ENCODE measurements around the gene ZNF273.
"Not testable (repeated sequence)": the region's sequence is repeated elsewhere in the genome, so short reads cannot be mapped to it uniquely, and the experiment has no call there.

ZNF273 gene

DNA sequence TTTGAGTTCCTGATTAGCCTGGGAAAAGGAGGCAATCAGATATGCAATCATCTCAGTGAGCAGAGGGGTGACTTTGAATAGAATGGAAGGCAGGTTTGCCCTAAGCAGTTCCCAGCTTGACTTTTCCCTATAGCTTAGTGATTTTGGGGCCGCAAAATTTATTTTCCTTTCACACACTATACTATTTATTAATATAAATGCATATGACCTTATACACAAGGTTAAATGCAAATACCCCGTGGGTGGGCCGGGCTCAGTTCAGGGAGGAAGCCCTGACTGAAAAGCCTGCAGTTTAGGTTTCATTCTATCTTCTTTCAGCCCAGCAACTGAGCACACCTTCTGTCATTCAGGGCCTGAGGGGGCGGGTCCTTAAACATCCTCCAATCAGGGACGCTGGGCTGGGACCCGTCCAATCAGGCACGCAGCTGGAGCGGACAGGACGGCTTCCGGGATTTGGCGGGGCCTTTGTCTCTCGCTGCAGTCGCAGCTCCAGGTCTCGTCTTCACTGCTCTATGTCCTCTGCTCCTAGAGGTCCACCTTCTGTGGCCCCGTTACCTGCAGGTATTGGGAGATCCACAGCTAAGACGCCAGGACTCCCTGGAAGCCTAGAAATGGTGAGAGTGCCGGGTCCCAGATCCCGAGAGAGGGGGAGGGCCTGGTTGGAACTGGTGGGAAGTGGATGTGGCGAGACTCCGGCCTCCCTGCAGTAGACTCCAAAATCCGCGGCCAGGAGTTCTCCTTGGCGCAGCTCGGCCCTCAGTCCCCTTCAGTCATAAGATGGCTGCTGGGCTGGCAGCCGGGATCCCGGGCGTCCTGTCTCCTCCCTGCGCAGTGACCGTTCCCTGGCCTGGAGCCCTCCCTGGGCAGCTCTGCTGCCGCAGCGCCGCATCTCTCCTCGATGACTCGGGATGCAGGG lies at the start of gene ZNF273:
Gene ZNF273 (plus strand): TSS at position 468 of the 916 bp plus-strand sequence. CDS start 45 bp downstream, at position 513.
- peak; percentile 95 for DNase-seq

DNA sequence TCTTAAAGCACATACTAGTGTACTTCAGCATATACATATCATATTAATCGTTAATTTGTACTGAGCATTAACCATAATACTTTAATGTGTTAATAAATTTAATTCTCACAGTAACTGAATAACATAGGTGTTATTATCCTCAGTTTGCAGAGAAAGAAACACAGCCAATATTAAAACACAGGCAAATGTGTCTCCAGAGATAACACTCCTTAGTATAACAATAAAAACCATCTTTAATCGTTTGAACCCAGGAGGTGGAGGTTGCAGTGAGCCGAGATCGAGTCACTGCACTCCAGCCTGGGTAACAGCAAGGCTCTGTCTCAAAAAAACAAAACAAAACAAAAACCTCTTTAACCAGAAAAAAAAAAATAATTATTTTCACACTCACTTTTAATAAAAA lies 49.4 kb upstream of the ZNF273 start:
- DNase-seq: no peak

DNA sequence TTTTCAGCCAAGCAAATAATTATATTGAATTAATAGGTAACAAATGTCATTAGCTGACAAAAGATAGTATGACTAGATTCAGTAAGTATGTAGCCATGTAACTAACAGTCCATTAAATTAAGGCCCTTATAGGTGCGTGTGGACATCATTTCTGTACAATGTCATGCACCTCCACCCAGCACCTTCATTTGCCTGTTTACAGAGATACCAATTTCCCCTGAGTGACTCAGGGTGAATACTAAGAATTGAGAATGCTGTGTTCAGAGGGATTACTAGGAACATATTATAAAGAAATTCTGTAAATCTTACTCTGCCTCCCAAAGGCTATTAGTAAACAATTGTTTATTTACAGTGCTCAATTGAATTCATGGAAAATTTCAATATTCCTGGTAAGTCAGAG lies 48.1 kb upstream of the ZNF273 start:
- no peak for DNase-seq

DNA sequence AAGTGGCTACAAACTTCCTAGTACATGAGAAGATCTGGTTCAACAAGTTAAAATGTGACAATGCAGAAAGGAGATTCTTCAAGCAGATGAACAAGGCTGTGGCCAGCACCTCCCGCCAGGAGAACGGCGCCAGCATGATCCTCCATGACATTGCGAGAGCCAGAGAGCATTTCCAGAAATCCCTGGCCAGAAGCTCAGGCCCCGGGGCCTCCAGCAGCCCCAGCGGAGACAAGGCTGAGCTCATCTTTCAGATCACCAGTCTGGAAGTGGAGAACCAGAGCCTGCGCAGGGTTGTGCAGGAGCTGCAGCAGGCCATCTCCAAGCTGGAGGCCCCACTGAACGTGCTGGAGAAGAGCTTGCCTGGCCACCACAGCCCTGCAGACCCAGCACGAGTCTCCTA lies 40.1 kb upstream of the ZNF273 start:
- DNase-seq: no peak

DNA sequence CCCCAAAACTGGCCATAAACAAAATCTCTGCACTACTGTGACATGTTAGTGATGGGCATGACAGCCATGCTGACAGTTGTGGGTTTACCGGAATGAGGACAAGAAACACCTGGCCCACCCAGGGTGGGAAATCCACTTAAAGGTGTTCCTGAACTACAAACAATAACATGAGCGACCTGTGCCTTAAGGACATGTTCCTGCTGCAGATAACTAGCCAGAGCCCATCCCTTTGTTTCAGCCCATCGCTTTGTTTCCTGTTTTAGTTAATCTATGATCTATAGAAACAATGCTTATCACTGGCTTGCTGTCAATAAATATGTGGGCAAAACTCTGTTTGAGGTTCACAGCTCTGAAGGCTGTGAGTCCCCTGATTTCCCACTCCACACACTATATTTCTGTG lies 39.5 kb upstream of the ZNF273 start:
- not testable (repeated sequence) for DNase-seq

DNA sequence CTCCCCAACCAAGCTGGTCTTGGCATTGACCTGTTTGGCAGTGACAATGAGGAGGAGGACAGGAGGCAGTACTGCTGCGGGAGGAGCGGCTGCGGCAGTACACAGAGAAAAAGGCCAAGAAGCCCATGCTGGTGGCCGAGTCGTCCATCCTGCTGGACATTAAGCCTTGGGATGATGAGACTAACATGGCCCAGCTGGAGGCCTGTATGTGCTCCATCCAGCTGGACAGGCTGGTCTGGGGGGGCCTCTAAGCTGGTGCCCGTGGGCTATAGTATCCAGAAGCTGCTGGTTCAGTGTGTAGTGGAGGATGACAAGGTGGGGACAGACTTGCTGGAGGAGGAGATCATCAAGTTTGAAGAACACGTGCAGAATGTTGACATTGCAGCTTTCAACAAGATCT lies 39.1 kb upstream of the ZNF273 start:
- DNase-seq: no peak

DNA sequence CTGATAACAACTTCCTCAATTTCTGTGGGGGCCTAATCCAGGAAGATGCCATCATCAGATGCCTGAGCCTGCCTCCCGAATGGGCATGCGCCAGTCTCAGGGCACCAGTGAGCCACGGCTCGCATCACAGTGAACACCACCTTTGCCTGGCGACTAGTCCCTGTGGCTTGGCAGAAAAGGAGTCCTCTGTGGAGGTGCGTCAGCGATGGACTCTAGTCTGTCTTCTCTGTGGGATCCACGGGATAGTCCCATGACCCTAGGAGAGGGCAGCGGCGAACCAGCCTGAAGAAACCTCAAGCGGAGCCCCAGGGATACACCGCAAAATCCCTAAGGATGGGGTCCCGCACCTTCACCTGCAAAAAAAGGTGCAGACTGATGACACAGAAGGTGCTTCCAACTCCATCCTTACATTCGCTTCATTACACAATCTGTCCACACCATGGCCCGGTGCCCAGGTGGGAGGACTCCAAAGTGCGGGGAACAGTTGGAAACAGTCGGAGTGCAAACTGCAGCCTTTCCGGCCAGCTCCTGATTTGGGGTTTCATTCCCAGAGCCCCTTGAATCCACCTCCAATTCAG lies 35.1 kb upstream of the ZNF273 start:
- no peak for DNase-seq

DNA sequence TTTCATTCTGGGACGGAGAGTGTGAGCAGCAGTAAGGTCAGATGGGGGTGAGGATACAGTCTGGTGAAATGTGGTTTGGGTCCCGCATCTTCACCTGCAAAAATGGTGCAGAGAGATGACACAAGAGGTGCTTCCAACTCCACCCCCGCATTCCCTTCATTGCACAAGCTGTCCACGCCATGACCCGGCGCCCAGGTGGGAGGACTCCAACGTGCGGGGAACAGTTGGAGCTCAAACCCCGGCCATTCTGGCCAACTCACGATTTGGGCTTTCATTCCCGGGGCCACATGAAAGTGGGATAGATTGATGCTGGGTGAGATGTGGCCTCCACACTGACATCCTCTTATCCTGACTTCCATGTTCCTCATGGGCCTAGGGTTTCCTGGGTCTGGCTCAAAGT lies 34.6 kb upstream of the ZNF273 start:
- DNase-seq: no peak

DNA sequence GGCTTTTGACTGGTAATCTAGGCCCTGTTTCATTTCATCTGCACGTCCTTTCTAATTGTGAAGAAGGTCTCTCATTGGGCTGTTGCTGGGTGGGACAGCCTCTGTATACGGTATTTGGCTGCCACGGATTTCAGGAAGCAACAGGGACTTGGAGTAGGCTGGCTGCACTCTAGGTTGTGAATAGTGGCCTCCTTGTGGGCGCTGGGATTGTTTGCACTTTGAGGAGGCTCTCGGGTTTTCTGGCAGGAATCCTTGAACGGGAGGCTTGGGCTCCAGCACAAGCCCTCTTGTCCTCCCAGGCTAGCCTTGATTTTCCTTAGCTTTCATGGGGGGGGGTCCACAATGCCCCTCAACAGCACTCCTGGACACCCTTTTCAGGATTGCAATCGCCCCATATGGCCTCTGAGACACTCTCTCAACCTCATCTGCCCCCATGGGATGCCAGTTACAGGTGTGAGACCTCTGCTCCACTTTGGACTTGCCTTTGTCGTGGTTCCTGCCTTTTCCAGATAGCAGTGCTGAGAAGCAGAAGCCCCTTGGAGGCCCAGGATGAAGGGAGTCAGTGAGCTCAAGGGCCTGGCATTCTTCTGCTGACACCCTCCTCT lies 33.9 kb upstream of the ZNF273 start:
- no peak for DNase-seq

DNA sequence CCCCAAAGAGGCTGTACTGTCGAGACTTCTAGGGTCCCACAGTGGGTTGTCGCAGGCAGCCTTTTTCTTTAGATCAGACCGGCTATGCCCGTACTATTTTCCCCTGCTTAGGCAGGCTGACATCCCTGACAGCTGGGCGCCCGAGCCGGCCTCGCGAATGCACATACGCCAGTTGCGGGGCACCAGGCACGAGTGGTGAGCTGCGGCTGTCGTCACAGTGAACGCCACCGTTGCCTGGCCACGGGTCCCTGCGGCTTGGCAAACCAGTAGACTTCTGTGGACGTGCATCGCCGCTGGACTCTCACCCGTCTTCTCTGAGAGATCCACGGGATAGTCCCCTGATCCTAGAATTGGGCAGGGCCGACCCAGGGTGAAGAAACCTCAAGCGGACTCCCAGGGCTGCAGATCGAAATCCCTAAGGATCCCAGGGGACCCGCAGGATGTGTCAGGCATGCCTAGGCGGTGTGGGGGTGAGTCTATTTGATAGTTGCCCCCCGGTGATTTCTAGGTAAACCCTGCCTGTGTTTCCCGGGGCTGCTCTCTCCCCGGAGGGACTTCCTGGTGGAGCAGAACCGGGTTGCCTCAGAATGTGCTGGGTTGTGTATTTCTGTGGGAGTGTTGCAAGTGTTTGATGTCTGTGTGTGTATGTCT lies 33.0 kb upstream of the ZNF273 start:
- no peak for DNase-seq

DNA sequence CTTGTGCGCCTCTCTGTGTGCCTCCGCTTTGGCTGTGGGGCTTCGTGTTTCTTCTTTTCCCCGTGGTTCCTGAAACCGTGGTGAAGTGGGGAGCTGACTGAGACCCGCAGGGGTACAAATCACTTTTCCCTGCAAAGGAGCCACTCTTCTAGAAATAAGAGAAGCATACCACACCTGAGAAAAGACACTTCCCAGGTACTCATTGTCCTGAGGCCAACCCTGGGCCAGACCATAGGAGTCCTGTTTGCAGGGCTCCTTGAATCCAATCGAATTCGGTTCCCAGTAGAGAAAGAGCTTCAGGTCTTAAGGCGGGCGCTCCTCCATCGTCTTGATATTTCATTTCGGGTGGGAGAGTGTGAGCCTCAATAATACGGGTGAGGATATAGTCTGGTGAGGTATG lies 32.4 kb upstream of the ZNF273 start:
- DNase-seq: no peak

DNA sequence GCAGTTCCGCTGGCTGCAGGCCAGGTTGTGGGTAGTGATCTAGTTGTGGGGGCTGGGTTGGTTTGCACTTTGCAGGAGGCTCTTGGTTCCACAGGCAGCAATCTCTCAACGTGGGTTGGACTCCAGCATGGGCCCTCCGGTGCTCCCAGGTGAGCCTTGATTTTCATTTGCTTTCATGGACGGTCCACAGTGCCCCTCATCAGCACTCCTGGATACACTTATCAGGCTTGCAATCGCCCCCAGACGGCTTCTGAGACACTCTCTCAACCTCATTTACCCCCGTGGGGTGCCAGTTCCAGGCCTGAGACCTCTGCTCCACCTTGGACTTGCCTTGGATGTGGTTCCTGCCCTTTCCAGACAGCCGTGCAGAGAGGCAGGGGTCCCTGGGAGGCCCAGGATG lies 31.3 kb upstream of the ZNF273 start:
- no peak for DNase-seq

DNA sequence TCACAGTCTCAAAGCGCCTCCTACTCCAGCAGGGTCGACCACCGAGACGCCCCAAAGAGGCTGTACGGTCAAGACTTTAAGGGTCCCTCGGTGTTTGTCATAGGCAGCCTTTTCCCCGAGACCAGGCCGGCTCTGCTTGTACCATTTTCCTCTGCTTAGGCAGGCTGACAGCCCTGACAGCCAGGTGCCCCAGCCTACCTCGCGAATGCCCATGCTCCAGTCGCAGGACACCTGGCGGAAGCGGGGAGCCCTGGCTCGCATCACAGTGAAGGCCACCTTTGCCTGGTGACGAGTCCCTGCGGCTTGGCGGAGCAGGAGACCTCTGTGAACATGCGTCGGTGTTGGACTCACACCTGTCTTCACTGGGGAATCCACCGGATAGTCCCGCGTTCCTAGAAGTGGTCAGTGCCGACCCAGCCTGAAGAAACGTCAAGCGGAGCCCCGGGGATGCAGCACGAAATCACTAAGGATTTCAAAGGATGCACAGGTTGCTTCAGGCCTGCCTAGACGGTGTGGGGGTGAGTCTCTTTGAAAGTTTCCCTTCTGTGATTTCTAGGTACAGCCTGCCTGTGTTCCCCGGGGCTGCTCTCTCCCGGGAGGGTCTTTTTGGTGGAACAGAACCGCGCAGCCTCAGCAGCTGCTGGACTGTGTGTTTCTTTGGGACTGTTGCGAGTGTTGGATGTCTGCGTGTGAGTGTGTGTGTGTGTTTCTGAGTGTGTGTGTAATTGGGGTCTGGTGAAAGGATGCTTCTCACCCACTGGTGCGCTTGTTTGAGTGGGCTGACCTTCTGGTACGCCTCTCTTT lies 30.5 kb upstream of the ZNF273 start:
- DNase-seq: no peak

DNA sequence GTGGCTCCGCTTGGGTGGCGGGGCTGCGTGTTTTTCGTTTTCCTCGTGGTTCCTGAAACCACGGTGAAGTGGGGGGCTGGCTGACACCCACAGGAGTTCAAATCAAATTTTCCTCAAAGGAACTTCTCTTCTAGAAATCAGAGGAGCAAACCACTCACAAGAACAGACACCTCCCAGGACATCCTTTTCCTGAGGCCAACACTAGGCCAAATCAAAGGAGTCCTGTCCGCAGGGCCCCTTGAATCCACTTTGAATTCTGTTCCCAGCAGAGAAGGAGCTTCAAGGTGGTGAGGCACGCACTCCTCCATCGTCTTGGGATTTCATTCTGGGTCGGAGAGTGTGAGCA lies 29.9 kb upstream of the ZNF273 start:
- no peak for DNase-seq

DNA sequence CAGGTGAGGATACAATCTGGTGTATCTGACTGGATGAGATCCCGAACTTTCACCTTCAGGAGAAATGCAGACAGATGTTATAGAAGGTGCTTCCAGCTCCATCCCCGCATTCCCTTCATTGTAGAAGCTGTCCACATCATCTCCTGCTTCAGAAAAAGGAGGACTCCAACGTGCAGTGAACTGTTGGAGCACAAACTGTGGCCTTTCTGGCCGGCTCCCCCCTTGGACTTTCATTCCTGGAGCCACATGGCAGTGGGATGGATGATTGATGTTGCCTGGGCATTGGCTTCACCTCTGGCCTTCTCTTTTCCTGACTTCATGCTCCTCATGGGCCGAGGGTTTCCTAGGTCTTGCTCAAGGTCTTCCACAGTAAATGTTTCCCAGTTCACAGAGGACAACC lies 29.6 kb upstream of the ZNF273 start:
- DNase-seq: no peak

DNA sequence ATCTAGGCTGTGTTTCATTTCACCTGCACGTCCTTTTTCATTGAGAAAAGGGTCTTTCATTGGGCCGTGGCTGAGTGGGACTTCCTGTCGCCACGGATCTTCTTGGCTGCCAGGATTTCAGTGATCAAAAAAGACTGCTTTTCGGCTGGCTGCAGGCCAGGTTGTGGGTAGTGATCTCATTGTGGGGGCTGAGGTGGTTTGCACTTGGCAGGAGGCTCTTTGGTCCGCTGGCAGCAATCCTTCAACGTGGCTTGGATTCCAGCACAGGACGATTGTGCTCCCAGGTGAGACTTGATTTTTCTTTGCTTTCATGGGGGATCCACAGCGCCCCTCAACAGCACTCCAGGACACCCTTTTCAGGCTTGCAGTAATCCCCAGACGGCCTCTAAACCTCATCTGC lies 29.0 kb upstream of the ZNF273 start:
- DNase-seq: no peak

DNA sequence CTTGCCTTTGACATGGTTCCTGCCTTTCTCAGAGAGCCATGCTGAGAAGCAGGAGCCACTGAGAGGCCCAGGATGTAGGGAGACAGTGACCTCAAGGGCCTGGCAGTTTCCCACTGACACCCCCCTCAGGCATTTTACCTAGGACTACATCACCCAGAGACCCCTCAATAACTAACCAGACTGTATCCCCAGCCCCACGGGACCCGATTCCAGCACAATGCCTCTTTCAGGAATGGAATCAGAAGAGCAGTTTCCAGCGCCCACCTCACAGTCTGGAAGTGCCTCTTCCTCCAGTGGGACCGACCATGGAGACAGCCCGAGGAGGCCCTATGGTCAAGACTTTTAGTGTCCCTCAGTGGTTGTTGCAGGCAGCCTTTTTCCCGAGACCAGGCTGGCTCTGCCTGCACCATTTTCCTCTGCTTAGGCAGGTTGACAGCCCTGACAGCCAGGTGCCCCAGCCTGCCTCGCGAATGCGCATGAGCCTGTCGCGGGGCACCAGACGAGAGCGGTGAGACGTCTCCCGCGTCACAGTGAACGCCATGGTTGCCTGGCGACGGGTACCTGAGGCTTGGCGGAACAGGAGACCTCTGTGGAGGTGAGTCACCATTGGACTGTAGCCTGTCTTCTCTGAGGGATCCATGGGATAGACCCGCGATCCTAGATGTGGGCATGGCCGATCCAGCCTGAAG lies 28.4 kb upstream of the ZNF273 start:
- no peak for DNase-seq

DNA sequence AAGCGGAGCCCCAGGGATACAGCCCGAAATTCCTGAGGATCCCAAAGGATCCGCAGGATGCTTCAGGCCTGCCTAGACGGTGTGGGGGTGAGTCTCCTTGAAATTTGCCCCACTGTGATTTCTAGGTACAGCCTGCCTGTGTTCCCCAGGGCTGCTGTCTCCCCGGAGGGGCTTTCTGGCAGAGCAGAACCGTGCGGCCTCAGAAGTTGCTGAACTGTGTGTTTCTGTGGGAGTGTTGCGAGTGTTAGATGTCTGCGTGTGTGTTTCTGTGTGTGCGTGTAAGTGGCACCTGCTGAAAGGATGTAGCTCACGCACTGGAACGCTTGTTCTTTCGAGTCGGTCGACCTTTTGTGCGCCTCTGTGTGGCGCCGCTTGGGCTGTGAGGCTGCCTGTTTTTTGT lies 27.8 kb upstream of the ZNF273 start:
- no peak for DNase-seq

DNA sequence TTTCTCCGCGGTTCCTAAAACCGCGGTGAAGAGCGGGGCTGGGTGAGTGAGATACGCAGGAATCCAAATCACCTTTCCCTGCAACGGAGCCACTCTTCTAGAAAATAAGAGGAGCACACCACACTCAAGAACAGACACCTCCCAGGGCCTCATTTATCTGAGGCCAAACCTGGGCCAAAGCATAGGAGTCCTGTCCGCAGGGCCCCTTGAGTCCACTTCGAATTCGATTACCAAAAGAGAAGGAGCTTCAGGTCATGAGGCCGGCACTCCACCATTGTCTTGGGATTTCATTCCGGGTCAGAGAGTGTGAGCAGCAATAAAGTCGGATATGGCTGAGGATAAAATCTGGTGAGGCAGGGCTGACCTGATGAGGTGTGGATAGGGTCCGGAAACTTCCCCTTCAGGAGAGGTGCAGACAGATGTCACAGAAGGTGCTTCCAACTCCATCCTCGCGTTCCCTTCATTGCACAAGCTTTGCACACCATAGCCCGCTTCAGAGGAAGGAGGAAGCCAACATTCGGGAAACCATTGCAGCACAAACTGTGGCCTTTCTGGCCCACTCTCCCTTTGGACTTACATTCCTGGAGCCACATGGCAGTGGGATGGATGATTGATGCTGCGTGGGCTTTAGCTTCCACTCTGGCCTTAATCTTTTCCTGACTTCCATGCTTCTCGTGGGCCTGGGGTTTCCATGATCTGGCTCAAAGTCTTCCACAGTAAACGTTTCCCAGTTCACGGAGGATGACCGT lies 27.2 kb upstream of the ZNF273 start:
- DNase-seq: no peak

DNA sequence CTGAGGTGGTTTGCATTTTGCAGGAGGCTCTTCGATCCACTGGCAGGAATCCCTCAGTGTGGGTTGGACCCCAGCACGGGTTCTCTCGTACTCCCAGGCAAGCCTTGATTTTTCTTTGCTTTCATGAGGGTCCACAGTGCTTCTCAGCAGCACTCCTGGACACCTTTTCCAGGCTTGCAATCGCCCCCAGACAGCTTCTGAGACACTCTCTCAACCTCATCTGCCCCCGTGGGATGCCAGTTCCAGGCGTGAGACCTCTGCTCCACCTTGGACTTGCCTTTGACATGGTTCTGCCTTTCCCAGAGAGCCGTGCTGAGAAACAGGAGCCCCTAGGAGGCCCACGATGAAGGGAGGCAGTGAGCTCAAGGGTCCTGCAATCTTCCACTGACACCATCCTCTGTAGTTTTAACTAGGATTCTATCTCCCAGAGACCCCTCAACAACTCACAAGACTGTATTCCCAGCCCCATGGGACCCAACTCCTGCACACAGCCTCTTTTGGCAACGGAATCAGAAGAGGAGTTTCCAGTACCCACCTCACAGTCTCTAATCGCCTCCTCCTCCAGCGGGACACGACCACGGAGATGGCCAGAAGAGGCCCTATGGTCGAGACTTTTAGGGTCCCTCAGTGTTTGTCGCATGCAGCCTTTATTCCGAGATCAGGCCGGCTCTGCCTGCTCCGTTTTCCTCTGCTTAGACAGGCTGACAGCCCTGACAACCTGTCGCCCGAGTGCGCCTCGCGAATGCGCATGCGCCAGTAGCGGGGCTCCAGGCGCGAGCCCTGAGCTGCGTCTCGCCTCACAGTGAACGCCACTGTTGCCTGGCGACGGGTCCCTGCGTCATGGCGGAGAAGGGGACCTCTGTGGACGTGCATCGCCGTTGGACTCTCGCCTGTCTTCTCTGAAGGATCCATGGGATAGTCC lies 26.0 kb upstream of the ZNF273 start:
- peak; percentile 40 for DNase-seq

Measured in activated CD4-positive, alpha-beta T cell treated with anti-CD3 and anti-CD28 coated beads, Interleukin-2, amount 50 U/mL, for 16 hours (primary cell).